ENCODE data around the gene MARK2.
"Not testable (repeated sequence)": the region's sequence is repeated elsewhere in the genome, so short reads cannot be mapped to it uniquely, and the experiment has no call there.

Gene MARK2

DNA sequence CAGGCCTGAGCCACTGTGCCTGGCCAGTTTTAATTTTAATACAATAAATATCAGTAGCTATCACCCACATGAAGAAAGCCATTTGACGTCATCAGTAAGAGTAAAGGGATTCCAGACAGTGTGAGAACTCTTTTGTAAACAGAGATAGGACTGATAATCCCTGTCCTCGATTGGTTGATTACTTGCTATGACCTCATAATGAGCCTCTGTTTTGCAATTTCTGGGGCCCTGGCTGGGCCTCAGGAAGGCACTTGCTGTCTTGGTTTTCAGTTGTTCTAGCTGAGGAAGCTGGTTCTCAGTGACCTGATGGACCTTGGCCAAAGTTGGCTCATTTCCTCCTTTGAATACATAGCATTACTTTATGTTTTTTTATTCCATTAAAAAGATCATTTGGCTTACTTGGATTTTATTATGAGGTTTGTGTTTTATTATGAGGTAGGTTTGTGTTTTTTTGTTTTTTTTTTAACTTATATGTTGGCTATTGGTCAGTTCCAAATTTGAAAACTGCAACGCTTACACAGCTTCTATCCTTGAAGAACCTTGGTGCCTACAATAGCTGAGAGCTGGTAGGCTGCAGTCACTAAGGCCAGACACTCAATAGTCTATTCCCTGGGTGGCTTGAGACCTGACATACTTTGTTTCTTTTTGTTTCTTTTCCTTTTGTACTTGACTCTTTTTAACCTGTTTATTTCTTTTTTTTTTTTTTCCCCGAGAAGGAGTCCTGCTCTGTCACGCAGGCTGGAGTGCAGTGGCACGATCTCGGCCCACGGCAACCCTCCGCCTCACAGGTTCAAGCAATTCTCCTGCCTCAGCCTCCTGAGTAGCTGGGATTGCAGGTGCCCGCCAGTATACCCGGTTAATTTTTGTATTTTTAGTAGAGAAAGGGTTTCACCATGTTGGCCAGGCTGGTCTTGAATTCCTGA is 20.0 kb downstream of the MARK2 start:
- peak; percentile 84 for DNase-seq

DNA sequence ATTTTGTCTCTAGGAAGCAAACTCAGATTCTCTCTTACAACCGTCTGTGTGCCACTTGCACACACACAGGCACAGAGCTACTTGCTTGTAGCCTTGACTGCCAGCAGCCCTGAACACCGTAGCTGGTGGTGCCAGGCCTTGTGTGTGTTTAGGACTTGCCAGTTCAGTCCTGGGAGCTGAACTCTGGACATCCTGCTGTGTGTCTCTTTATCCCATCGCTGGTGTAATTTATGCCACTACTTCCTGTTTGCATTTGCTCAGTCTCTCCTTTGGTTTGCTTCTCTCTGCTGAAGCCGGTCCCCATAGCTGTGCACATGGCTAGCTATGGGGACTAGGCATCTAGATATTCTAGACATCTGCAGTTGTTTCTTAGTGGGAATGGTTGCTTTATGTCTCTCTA is 24.0 kb downstream of the MARK2 start:
- DNase-seq: no peak

DNA sequence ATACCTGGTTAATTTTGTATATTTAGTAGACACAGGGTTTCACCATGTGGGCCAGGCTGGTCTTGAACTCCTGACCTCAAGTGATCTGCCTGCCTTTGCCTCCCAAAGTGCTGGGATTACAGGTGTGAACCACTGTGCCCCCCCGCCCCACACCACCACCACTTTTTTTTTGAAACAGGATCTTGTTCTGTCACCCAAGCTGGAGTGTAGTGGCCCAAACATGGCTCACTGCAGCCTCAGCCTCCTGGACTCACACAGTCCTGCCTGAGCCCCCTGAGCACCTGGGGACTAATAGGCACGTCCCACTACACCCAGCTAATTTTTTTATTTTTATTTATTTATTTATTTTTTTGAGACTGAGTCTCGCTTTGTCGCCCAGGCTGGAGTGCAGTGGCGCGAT is 24.7 kb downstream of the MARK2 start:
- DNase-seq: not testable (repeated sequence)

DNA sequence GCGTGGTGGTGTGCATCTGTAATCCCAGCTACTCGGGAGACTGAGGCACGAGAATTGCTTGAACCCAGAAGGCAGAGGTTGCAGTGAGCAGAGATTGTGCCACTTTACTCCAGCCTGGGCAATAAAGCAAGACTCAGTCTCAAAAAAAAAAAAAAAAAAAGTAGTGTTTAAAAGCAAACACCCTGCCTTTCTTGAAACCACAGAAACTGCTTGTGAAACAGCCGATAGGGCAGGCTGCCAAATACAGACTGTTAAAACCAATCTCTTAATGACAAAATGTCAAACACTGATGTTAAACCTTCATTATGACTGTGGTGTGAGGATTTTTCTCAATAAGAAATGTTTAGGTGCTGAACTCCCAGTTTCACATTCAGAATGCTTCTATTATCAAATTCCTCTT is 27.3 kb downstream of the MARK2 start:
- peak; percentile 87 for DNase-seq

DNA sequence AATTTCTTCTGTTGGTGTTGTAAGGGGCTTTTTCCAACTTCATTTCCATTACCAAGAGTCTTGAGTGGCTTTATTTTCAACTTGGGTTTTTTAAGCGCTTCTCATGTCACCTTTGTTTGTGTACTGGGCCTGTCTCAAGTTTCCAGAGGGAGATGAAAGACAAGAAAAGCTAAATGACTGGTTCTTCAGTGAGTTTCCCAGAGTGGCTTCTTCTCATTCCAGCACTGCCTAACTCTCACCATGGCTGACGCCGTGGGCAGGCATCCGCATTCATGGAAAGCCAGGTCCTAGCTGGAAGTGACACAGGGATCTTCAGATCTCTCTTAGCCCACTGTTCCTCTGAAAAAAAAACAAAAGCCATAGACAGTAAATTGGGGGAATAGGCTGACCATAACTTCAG is 28.6 kb downstream of the MARK2 start:
- no peak for DNase-seq

DNA sequence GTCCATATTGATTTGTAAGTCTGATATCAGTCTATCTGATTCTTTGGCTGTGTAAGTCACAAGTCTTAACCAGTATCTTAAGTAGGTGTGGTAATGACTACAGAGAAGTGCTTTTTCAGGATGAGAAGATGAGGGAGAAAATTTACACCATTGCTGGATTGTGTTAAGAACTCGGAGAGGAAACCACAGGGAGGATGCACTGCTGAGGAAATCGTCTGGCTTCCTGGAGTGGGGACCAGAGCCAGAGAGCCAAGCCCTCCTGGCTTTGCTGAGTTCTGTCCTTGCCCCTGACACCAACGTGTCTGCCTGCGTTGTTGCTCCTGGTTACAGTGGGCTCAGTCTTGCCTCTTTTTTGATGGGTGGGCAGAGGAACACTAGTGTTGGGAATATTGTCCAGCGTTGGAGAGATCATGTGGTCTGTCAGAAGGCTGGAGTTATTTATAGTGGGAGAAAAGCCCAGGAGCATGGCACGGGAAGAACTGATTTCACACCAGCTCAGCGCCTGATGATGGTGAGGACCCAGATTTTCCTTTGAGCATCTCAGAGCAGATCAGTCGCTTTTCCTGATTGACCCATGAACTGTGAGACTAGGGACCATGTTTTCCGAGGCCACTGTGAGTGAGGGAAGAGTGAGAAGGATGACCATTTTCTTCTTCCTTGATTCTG is 29.6 kb downstream of the MARK2 start:
- no peak for DNase-seq

DNA sequence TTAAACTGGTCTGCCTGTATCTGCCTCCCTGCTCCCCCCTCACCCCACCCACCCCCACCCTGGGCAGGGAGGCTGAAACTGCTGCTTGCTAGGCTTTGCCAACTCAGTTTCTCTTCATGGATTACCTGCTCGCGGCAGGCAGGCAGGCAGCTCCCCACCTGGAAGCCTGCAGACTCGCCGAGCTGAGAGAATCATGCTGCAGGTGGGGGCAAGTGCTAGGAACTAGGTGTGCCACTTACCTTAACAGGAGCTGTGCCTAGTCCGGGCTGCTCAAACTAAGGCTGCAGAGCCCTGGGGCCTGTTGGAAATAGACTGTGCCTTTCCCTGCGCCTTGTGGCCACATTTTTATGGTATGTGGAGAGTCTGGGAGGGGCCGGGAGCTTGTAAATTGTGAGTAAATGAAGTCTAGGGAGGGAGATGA is 30.3 kb downstream of the MARK2 start:
- DNase-seq: no peak

DNA sequence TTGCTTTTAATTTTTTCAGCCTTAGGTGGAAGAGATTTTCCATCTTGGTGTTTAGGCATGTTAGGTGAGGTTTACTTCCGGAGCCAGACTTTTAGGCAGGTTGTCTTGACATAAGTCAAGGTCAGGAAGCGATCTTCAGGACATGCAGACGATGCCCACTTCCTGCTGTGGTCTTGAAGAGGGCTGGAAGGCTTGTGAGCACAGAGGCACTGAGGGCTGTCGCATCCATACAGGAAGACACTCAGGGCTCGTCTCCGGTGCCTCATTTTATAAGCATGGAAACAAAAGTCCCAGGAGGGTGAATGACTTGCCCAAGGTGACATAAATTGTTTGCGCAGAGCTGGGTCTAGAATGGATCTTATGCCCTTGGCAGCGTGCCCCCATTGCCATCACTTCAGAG is 30.8 kb downstream of the MARK2 start:
- no peak for DNase-seq

DNA sequence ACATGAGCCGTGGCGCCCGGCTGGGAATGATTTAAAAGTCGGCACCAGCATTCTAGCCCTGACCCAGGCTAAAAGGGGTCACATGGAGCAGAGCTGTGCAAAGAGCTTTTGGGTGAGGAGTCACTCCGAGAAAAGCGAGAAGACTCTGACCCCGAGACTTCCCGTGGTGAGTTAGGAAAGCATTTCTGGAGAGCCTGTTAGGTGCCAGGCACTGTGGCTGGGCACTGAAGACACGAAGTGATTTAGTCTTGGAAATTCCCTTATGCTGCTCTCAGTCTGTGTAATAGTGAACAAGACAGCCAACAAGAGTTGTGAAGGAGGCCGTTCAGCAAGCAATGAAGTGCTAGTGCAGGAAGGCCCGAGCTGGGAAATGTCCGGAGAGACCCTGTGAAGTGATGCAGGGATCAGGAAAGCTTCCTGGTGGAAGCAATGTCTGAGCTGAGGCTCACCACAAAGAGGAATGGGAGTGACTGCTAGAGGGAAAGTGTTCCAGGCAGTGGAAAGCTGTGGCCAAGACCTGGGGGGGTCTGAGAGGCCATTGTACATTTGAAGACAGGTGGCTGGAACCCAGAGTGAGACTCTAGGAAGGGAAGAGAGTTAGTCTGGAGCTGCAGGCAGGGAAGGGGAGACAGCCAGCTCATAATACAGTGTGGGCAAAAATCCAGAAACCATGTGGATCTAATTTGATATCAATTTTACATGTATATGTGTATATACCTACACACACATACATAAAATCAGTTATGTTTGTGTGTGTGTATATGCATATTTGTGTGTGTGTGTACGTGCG is 31.6 kb downstream of the MARK2 start:
- DNase-seq: peak; percentile 71

DNA sequence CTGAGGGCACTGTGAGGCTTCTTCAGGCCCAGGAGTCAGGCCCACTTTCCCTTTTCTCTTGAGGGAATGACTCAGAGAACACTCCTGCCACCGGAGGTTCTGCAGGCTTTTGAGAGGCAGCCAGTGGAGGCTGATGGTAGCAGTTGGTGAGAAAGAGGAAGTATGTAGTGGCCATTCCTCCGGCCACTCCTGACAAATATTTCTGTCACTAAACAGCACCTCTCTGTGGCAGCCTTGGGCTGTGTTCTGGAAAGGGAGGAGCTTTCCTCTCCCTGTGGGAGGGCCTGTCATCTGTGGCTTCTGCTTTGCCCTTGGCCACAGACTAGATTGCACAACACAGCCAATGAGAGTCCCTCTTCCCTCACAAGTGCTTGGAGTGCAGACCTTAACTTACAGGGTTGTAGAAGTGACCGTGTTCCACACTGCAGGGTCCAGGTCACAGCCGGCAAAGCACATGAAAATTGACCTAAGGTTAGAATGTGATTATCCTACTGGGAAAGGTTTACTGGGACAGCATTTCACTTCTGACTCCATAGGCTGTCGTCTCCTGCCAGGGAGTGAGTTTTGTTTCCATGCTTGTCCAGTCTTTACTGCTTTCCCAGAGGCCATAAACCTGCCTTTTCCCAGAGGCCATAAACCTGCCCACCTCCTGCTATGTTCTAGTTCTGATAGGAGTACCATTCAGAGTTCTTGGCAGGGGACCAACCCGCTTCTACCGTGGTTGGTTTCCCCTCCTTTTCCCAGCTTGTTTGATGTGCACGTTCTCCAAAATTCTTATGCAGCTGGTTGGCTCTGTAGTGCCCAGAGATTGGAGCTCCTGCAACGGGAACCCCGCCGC is 33.3 kb downstream of the MARK2 start:
- peak; percentile 97 for DNase-seq

DNA sequence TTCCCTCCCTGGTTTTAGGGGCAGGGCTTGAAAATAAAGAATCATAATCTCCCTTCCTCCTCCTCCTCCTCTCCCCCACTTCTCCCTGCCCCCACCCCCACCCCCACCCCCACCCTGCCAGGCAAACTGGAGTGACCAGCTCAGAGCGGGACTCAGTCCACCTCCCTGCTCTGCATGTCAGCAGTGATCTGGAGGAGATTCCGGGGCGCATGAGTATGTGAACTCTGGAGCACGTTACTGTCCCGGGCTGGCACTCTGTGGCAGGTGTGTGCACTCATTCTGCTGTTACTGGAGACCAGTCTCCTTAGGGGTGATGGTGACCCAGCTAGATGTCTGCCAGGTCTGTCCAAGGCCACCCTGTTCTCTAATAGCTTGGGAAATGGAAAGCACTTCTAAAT is 33.9 kb downstream of the MARK2 start:
- DNase-seq: no peak

DNA sequence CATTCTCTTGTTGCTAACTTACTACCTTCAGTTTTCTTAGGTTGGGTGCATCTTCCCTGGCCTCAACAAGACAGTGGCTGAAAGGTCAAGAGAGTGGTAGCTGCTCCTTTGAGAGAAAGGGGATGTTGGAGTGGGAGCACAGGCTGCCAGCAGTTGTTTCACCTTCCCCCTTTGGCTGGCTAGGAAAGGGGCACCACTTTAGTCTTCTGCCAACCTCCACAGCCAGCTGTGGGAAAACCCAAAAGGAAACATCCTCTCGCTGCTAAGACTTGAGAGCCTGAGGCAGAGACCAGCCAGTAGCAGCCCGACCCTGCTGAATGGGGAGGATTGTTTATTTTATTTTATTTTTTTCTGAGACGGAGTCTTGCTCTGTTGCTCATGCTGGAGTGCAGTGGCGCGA is 34.4 kb downstream of the MARK2 start:
- DNase-seq: no peak

DNA sequence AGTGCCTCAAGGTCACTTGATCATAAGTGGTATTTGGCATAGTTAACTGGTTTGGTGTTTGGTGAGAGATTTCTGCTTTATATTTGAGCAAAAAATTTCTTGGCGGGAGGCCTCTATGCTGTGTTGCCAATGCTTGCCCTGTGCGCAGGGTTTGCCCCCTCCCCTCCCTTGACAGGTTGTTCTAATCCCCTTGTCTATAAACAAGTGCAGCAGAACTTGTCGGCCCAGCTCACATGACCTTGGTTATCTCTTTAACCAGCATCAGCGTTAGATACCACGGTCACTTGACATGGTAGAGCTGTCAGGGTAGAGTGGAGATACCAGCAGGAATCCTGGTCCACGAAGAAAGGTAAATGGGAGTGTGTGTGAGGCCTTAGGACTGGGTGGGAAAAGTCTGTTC is 35.6 kb downstream of the MARK2 start:
- no peak for DNase-seq

DNA sequence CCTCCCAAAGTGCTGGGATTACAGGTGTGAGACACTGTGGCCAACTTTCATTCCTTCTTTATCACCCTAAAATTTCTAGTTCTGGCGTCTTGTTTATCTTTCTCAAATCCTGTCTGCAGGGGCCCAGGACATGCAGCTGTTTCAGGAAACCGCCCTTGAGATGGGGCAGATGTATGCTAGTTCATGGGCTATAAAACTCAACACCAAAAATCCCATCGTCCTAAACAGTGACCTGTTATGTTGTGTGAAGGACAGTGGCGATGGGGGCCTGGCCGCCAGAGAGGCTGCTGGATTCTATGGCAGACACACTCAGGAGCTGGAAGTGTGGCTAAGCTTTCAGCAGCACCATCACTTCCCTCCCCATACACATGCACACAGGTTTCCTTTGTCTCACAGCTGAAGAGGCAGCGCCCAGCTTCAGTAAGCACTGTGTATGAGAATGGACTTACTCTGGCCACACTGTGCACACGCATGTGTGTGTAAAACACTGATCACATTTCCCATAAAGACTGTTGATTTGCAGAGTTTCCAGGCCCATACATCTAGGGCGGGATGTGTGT is 36.7 kb downstream of the MARK2 start:
- no peak for DNase-seq

DNA sequence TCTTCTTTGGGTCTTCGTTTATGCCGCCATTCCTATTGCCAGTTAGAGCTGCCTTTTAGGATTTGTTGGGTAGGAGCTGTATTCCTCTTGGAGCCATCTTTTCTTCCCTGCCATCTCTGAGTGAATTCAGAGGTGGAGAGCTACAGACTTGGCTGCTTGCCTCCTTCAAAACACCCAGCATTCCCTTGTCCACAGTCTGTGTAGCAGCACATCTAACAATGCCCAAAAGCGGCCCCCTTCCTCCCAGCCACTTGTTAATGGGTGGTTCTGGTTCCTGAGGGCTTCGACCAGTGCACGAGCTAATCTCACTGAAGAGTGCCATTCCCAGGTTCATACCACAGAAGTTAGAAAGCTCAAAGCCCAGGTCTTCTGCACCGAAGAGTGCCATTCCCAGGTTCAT is 37.7 kb downstream of the MARK2 start:
- DNase-seq: no peak

DNA sequence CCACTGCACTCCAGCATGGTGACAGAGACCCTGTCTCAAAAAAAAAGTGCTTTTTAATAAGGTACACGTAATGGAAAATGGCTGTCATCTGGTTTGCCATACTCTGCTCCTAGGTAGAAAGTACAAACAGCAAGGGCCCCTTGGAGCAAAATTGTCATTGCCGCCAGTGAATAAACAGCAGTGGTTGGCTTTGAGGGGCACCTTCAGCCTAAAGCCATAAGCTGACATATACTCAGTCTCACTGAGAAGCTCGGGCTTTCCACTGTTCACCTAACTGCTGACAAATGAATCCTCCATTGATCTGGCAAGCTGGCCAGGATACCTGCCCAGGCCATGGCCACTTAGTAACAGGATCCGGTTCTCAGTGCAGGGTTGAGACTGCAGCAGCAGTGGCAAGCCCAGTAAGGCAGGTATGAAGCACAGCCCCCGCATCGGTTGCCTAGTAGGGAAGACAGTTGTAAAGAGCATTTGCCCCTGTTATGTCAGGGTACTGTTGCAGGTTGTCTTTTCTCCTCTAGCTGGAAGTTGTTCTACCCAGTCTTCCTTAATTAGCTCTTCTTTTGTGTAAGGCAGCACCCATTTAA is 38.8 kb downstream of the MARK2 start:
- DNase-seq: no peak

DNA sequence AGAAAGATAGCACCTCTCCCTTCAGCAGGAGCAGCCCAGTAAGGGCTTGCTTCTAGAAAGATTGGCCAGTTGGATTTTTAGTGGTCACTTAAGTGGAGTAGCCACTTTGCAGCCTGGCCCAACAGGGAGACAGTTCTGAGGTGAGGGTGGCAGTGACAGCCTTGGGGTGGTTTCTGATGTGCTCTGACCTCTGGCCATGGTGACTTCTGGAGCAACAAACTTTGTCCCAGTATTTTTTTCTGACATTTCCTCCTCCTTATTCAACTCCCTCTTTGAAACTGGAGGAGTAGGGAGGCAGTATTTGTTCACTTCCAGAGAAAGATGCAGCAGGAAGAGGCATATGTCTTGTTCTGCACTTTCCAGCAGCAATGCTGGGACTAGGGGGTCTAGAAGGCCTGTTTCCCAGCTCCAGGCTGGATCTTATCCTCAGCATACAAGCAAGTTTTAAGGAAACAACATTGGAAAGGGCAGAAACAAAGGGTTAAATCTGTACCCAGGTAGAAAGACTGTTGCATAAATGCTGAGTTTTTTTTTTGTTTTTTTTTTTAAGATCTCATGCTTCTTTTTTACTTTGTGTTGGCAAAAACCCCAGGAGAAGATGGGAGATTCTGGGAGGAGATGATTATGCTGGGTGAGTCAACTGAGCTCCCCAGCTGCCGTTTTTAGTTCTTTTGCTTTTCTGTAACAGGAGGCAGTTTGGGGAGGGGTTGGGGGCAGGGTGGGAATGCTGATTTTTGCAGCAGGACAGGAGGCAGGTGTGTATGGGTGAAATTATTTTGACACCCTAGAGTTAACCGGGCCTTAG is 40.9 kb downstream of the MARK2 start:
- no peak for DNase-seq

DNA sequence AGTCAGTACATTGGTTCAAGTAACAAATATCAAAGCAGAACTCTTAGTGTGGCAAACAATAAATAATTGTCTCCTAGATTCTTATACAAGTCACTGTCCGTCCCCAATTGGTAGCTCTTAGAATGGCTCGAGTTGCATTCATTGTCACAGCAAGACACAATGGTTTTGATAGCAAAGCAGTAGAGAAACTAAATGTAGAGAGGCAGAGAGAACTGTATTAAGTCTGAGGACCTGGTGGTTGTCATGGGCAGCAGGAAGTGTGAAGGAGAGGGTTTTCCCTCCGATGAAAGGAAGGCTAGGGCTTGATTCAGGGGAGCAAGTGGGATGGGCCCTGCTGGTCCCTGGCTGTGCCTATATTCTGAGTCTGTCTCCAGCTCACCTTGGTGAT is 41.5 kb downstream of the MARK2 start:
- DNase-seq: no peak

DNA sequence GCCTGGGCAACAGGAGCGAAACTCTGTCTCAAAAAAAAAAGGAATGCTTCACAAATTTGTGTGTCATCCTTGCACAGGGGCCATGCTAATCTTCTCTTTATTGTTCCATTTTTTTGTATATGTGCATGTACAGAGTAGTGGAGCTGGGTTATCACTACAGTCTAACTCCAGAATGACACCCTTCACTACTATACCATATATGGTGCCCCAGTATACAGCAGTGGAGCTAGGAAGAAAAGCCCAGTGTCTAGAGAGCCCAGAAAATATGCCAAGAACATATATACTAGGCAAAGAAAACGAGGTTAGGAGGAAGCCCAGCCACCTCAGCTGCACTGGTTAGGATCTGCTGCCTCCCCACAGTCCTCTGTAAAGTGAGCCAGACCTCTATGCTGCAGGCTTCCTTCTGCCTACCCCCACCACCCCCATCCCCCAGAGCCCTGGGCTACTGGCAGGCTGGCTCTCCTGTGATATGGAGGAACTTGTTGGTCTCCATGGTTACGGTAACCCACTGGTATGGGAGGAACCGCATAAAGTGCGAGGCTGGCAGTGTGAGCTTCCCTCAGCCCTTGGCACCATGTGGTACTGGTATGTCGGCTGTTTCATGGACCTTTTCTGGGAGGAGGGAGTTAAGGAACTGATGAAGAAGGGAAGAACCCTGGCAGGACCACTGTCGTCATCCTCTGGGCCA is 43.8 kb downstream of the MARK2 start:
- peak; percentile 72 for DNase-seq

DNA sequence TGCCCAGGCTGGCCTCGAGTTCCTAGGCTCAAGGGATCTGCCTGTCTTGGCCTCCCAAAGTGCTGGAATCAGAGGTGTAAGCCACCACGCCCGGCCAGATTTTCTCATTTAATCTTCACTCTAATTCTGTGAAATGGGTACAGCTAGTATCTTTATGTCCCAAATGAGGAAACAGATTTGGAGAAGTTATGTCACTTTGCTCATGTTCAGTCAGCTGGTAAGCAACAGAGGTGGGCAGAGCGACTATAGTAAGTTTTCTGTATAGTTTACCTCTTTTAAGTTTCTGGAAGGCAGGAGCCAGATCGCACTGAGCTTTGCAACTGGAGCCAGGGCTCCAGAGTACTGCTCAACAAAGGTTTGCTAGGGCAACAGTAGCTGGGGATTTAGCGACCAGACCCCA is 44.9 kb downstream of the MARK2 start:
- DNase-seq: no peak
